HepG2 (cell line): ENCODE results near the gene VARS1. TPM values are rescaled to one million over a fixed set of nuclear protein-coding genes. Genes with fewer than 3 reads are reported as not detected.

Source experiments
- ATRX ChIP-seq: sonication (generic); formaldehyde crosslinking; IDR thresholded peaks from 2 replicates; pipeline ENCODE4 v1.4.0; 2020; ENCODE audit warnings: missing genetic modification reagents, borderline replicate concordance
- HBP1 ChIP-seq: IDR thresholded peaks from 2 replicates; pipeline ENCODE4 v1.6.1; 2016; ENCODE audit warnings: low read depth, control low read depth
- HIC2 ChIP-seq: sonication (generic); formaldehyde crosslinking; IDR thresholded peaks from 2 replicates; pipeline ENCODE4 v1.9.0; 2022; ENCODE audit warnings: low read depth, missing genetic modification reagents
- HMGXB3 ChIP-seq: sonication (generic); formaldehyde crosslinking; IDR thresholded peaks from 2 replicates; pipeline ENCODE4 v1.4.0; 2020; ENCODE audit warnings: missing genetic modification reagents, borderline replicate concordance
- KMT2A ChIP-seq: sonication (generic); formaldehyde crosslinking; IDR thresholded peaks from 2 replicates; pipeline ENCODE4 v1.4.0; 2020; ENCODE audit warnings: missing genetic modification reagents
- MAF1 ChIP-seq: sonication (generic); formaldehyde crosslinking; IDR thresholded peaks from 2 replicates; pipeline ENCODE4 v1.5.0; 2020; ENCODE audit warnings: missing genetic modification reagents, borderline replicate concordance
- PLSCR1 ChIP-seq: sonication (generic); formaldehyde crosslinking; IDR thresholded peaks from 2 replicates; pipeline ENCODE4 v1.5.0; 2020; ENCODE audit warnings: missing genetic modification reagents, mild to moderate bottlenecking, borderline replicate concordance
- SYNCRIP ChIP-seq: fragments of 200-400 bp; formaldehyde crosslinking; IDR thresholded peaks from 2 replicates; pipeline ENCODE4 v1.6.1; 2018; ENCODE audit warnings: mild to moderate bottlenecking, low read depth, low read length; ENCODE audit not compliant: insufficient read depth
- ZFP36L2 ChIP-seq: sonication (generic); formaldehyde crosslinking; IDR thresholded peaks from 2 replicates; pipeline ENCODE4 v1.4.0; 2020; ENCODE audit warnings: missing genetic modification reagents
- ZNF230 ChIP-seq: sonication (generic); formaldehyde crosslinking; IDR thresholded peaks from 2 replicates; pipeline ENCODE4 v1.4.0; 2020; ENCODE audit warnings: mild to moderate bottlenecking, missing genetic modification reagents
- ZNF747 ChIP-seq: sonication (generic); formaldehyde crosslinking; IDR thresholded peaks from 2 replicates; pipeline ENCODE4 v1.8.1; 2023; ENCODE audit warnings: missing genetic modification reagents, mild to moderate bottlenecking, borderline replicate concordance
- ZNF772 ChIP-seq: sonication (generic); formaldehyde crosslinking; IDR thresholded peaks from 2 replicates; pipeline ENCODE4 v1.5.0; 2020; ENCODE audit warnings: mild to moderate bottlenecking, missing genetic modification reagents
- ZNF777 ChIP-seq: sonication (generic); formaldehyde crosslinking; IDR thresholded peaks from 2 replicates; pipeline ENCODE4 v1.4.0; 2020; ENCODE audit warnings: missing genetic modification reagents
- ZSCAN25 ChIP-seq: sonication (generic); formaldehyde crosslinking; IDR thresholded peaks from 2 replicates; pipeline ENCODE4 v1.8.0; 2022; ENCODE audit warnings: mild to moderate bottlenecking, missing genetic modification reagents
- polyA plus RNA-seq, 8 experiments: library from polyadenylated mRNA; depleted of rRNA in 3 of 8; stranded (reverse) in 7 of 8; unstranded in 1 of 8; fragments of >200 nt; fragmentation: Illumina TruSeq in 4 of 8; extraction: Trizol in 4 of 8; gene quantifications; 2 replicates each; pipeline versions ENCODE4 v1.2.1 to v1.2.3, GENCODE V29; 2011 to 2016; ENCODE audit warnings: low read depth in 4 of 8, missing spikeins in 1 of 8, mixed read lengths in 1 of 8; ENCODE audit not compliant: insufficient read depth in 1 of 8
- total RNA-seq, 5 experiments: library from RNA; depleted of rRNA; stranded (reverse); fragments of >200 nt; fragmentation: Illumina TruSeq; extraction: Trizol; gene quantifications; 2 replicates each; pipeline ENCODE4 v1.2.3, GENCODE V29; 2016; ENCODE audit warnings: low read depth in 1 of 5
- TF ChIP-seq, protein P1 (sequence below): sonication (generic); formaldehyde crosslinking; IDR thresholded peaks from 2 replicates; pipeline ENCODE4 v1.4.0; 2020; ENCODE audit warnings: missing genetic modification reagents
- TF ChIP-seq, protein P2 (sequence below): sonication (generic); formaldehyde crosslinking; IDR thresholded peaks from 2 replicates; pipeline ENCODE4 v1.8.0; 2022; ENCODE audit warnings: mild to moderate bottlenecking, missing genetic modification reagents, moderate library complexity

Gene VARS1
- total and polyA plus RNA-seq, 2 of the 13 experiments (the other 11 are each of a cell fraction or from before 2014, with no cell fraction given), result 14.7 to 56.1 TPM

- TF ChIP-seq SYNCRIP, result no peak
- TF ChIP-seq KMT2A (CRISPR knock-in tag), result 0 out of 2 replicates have a peak, but pooled peaks have one; percentile 34
- peak; percentile 83 for TF ChIP-seq ZNF772 (CRISPR knock-in tag)
- no peak for TF ChIP-seq MAF1 (CRISPR knock-in tag)
- TF ChIP-seq, protein P1, sequence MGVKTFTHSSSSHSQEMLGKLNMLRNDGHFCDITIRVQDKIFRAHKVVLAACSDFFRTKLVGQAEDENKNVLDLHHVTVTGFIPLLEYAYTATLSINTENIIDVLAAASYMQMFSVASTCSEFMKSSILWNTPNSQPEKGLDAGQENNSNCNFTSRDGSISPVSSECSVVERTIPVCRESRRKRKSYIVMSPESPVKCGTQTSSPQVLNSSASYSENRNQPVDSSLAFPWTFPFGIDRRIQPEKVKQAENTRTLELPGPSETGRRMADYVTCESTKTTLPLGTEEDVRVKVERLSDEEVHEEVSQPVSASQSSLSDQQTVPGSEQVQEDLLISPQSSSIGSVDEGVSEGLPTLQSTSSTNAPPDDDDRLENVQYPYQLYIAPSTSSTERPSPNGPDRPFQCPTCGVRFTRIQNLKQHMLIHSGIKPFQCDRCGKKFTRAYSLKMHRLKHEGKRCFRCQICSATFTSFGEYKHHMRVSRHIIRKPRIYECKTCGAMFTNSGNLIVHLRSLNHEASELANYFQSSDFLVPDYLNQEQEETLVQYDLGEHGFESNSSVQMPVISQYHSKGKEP (CRISPR knock-in tag), result no peak
- TF ChIP-seq HMGXB3 (CRISPR knock-in tag), result no peak
- TF ChIP-seq ZNF777 (CRISPR knock-in tag), result no peak
- TF ChIP-seq ZFP36L2 (CRISPR knock-in tag), result no peak
- no peak; the same call in 1 of the 2 replicates for TF ChIP-seq HIC2
- TF ChIP-seq, protein P2, sequence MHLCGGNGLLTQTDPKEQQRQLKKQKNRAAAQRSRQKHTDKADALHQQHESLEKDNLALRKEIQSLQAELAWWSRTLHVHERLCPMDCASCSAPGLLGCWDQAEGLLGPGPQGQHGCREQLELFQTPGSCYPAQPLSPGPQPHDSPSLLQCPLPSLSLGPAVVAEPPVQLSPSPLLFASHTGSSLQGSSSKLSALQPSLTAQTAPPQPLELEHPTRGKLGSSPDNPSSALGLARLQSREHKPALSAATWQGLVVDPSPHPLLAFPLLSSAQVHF (CRISPR knock-in tag), result no peak
- TF ChIP-seq ATRX (CRISPR knock-in tag), result no peak; the same call in 1 of the 2 replicates
- TF ChIP-seq HBP1 (CRISPR knock-in tag), result no peak
- TF ChIP-seq ZNF230 (CRISPR knock-in tag), result 0 out of 2 replicates have a peak, but pooled peaks have one; percentile 6
- no peak for TF ChIP-seq PLSCR1 (CRISPR knock-in tag)
- peak; percentile 87 for TF ChIP-seq ZSCAN25 (CRISPR knock-in tag)
- TF ChIP-seq ZNF747 (CRISPR knock-in tag), result peak; percentile 88; the same call in 1 of the 2 replicates
Measured at GRCh38 chr6:31776989-31777666, 18.4 kb downstream of the VARS1 start, which contains the start of gene VWA7 (continued).
